Pancreas (tissue), 10 donors: Measurements from ENCODE around the gene MEGF11. TPM values are rescaled to one million over a fixed set of nuclear protein-coding genes. Genes with fewer than 3 reads are reported as not detected.

ENCODE experiments used
- ATAC-seq, 4 donors: fragments of 200-7000 bp; cut with Tn5 transposase; one replicate each; pipeline versions ENCODE4 v1.8.0 to v1.9.1; 2020; ENCODE audit warnings: mild to moderate bottlenecking in 4 of 4, moderate library complexity in 4 of 4
- DNase-seq, 6 donors: peaks; one replicate each; pipeline ENCODE4 v3.0.0-alpha.2; 2020
- FAIRE-seq: peaks from 2 replicates; lab custom pipeline; 2012; peaks lifted over from hg19 to GRCh38; lab: Jason Lieb, UNC
- H3K27ac ChIP-seq, 4 donors: fragments of 200-600 bp; sonication (generic); 1 replicate in 3 of 4; 2 replicates in 1 of 4; pipeline versions ENCODE4 v1.5.0 to v1.8.0; 2020
- H3K27me3 ChIP-seq, 4 donors: fragments of 200-600 bp; one replicate each; pipeline ENCODE4 v1.8.0; 2021
- H3K36me3 ChIP-seq, 3 donors: fragments of 200-600 bp; sonication (generic) in 1 of 3; one replicate each; pipeline versions ENCODE4 v1.5.0 to v1.8.0; 2020 to 2021
- H3K4me1 ChIP-seq, 3 donors: fragments of 200-600 bp; one replicate each; pipeline ENCODE4 v1.8.0; 2021
- H3K4me3 ChIP-seq, 4 donors: fragments of 200-600 bp; sonication (generic) in 2 of 4; one replicate each; pipeline versions ENCODE4 v1.5.0 to v1.8.0; 2020 to 2021
- H3K9me3 ChIP-seq, 4 donors: fragments of 200-600 bp; one replicate each; pipeline ENCODE4 v1.8.0; 2021
- WGBS, 2 donors: extraction: QIAGEN DNeasy Blood & Tissue Kit; methylation state at CpG; one replicate each; pipeline ENCODE4 v1.1.7; 2013; 5-methylcytosine and 5-hydroxymethylcytosine counted together
- intact Hi-C, 3 donors: fragments of 100-400 bp; cut with DNase I; formaldehyde crosslinking; loops; one replicate each; pipeline versions ENCODE4 v1.11.1 to v1.14.2; 2022
- polyA plus RNA-seq, 2 donors: library from polyadenylated mRNA; stranded (reverse); fragments of 200-250 nt; gene quantifications; one replicate each; pipeline ENCODE4 v1.2.3, GENCODE V29; 2013
- total RNA-seq, 6 donors: library from RNA; stranded (reverse); fragmentation: NEBNext Ultra II Directional in 4 of 6; extraction: Animal tissue kit (Norgen Biotek cat#: 25700) in 4 of 6; gene quantifications; one replicate each; pipeline versions ENCODE4 v1.2.1 to v1.2.4, GENCODE V29; 2021 to 2023
- TF ChIP-seq, protein P1 (sequence below), 4 donors: fragments of 200-600 bp; sonication (generic) in 3 of 4; IDR thresholded peaks; one replicate each; pipeline versions ENCODE4 v1.5.0 to v1.8.0; 2021; ENCODE audit warnings: antibody characterized with exemption in 4 of 4
- donor health status: healthy with polysubstance abuse.
- donor health status: DM: no; HTN: no; CAD: no; lungs with moderate emphysema.
- donor health status: DM: no; HTN: no; CAD: no.
- donor health status: control.
- donor health status: control.
- donor health status: Bipolar disorder and iron deficiency.
- donor health status: DM: yes; HTN: yes; CAD: no.
- donor health status: DM: no; HTN: no; CAD: no.
- donor health status: DM: no; HTN: no; CAD: no.
- donor health status: DM: yes; HTN: yes; CAD: no.

The MEGF11 gene
- total and polyA plus RNA-seq, 8 donors: 0.19 to 0.87 (median 0.37) TPM

GRCh38 chr15:66287461-66288057 is 34.0 kb upstream of the MEGF11 start:
- intact Hi-C loops: loop anchor here in 1 of 3 donors (10.0 kb wide), 1 partner anchor 313 kb away; no protein-coding TSS in a partner anchor
- FAIRE-seq: peak; percentile 97
- DNase-seq: no peak

DNA sequence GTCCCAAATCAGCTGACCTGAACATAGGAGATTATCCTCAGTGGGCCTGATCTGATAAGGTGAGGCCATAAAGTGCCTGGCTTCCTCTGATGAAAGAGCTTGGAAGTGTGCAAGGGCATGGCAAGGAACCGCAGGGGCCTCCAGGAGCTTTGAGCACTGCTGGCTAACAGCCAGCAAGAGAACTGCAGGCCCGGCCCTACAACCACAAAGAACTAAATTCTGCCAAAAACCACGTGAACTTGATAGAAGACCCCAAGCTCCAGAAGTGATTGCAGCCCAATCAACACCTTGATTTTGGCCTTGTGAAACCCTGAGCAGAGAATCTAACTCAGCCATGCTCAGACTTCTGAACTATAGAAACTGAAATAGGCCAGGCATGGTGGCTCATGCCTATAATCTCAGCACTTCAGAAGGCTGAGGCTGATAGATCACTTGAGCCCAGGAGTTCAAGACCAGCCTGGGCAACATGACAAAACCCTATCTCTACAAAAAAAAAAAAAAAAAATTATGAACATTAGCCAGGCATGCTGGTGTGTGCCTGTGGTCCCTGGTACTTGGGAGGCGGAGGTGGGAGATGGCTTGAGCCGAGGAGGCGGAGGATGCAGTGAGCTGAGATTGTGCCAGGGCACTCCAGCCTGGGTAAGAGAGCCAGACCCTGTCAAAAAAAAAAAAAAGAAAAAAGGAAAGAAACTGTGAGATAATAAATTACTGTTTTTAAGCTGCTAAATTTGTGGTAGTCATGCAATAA is 32.2 kb upstream of the MEGF11 start:
- Histone ChIP-seq H3K36me3 (no peaks in the 10 kb centered on the region), H3K4me3 (no peak overlapping the region), H3K27ac (no peak overlapping the region), H3K27me3 (no peaks in the 10 kb centered on the region), H3K9me3 (no peaks in the 10 kb centered on the region), H3K4me1 (no peaks in the 10 kb centered on the region)
- no peak for ATAC-seq
- DNase-seq: no peak
- intact Hi-C loops: loop anchor here in 1 of 3 donors (10.0 kb wide), 1 partner anchor 311 kb away; no protein-coding TSS in a partner anchor
- no peak for FAIRE-seq
- WGBS, 2 donors: 88 to 90% methylated on average over 6 of the region's 6 CpGs
- TF ChIP-seq, protein P1, sequence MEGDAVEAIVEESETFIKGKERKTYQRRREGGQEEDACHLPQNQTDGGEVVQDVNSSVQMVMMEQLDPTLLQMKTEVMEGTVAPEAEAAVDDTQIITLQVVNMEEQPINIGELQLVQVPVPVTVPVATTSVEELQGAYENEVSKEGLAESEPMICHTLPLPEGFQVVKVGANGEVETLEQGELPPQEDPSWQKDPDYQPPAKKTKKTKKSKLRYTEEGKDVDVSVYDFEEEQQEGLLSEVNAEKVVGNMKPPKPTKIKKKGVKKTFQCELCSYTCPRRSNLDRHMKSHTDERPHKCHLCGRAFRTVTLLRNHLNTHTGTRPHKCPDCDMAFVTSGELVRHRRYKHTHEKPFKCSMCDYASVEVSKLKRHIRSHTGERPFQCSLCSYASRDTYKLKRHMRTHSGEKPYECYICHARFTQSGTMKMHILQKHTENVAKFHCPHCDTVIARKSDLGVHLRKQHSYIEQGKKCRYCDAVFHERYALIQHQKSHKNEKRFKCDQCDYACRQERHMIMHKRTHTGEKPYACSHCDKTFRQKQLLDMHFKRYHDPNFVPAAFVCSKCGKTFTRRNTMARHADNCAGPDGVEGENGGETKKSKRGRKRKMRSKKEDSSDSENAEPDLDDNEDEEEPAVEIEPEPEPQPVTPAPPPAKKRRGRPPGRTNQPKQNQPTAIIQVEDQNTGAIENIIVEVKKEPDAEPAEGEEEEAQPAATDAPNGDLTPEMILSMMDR (IDR thresholded peaks at IDR 0.05): no peak

More at GRCh38 chr15:66287461-66288057, 34.0 kb upstream of the MEGF11 start:
- 12% methylated on average over 6 of the region's 6 CpGs for WGBS, 2 donors
- TF ChIP-seq, protein P1 (IDR thresholded peaks at IDR 0.05): peak in 3 of 4 donors; percentile 11 to 57 (median 57)
- H3K4me3 ChIP-seq: no peak overlapping the region
- H3K27me3 ChIP-seq: no peaks in the 10 kb centered on the region
- peaks cover 0 to 9% (median 8%) of the 10 kb centered on the region in 3 donors for H3K4me1 ChIP-seq
- H3K27ac ChIP-seq: no peak overlapping the region
- H3K36me3 ChIP-seq: no peaks in the 10 kb centered on the region
- peak in 3 of 4 donors; percentile 46 to 58 (median 54) for ATAC-seq
- no peaks in the 10 kb centered on the region for H3K9me3 ChIP-seq

DNA sequence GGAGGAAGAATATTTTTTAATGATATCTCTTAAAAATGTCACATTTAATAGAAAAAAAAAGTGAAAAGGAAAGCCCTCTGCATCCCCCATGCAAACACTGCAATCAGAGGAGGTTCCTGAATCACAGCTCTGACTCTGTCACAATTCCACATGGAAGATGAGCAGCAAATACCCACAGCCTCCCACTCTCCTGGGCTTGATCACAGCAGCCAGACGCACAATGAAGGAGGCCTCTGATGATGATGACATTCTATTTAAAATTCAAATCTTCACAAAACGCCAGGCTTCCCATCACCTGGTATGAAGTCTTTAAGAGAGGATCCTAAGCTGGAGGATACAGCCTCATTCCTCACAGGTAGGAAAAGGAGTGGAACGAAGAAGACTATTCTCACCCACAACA is 30.7 kb upstream of the MEGF11 start:
- Histone ChIP-seq H3K4me3 (no peak overlapping the region), H3K27me3 (no peaks in the 10 kb centered on the region), H3K36me3 (no peaks in the 10 kb centered on the region), H3K27ac (no peak overlapping the region), H3K4me1 (no peaks in the 10 kb centered on the region), H3K9me3 (no peaks in the 10 kb centered on the region)
- FAIRE-seq (no peak), ATAC-seq (no peak), DNase-seq (no peak)
- intact Hi-C loops: loop anchor here in 1 of 3 donors (10.0 kb wide), 1 partner anchor 309 kb away; no protein-coding TSS in a partner anchor
- TF ChIP-seq, protein P1 (IDR thresholded peaks at IDR 0.05): no peak
- WGBS, 2 donors: 86 to 87% methylated on average over 3 of the region's 3 CpGs

DNA sequence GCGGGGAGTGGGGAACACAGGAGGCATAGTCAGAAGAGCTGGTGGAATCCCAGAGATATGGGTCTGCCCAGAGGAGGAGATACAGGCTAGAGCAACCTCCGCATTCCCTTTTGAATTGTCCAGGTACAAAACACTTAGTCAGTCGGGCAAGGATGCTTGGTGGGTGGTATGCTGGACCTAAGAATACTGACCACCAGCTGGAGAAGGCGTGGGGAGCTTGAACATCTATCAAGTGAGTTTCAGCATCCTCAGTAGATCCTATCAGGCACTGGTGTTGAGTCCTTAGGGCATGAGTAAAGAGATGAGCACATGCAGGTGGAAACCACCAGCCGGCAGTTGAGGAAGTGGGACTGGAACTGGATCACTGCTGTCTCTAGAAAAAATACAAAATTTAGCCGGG is 25.1 kb upstream of the MEGF11 start:
- WGBS, 2 donors: 87 to 91% methylated on average over 6 of the region's 6 CpGs
- Histone ChIP-seq H3K27me3 (no peaks in the 10 kb centered on the region), H3K9me3 (no peaks in the 10 kb centered on the region), H3K36me3 (no peaks in the 10 kb centered on the region), H3K4me3 (no peak overlapping the region), H3K4me1 (no peaks in the 10 kb centered on the region), H3K27ac (no peak overlapping the region)
- ATAC-seq (no peak), FAIRE-seq (no peak), DNase-seq (no peak)
- intact Hi-C loops: no loop called here
- TF ChIP-seq, protein P1 (IDR thresholded peaks at IDR 0.05): no peak
